AG04450 (cell line): ENCODE data around the gene ZBTB40. TPM values are rescaled to one million over a fixed set of nuclear protein-coding genes. Genes with fewer than 3 reads are reported as not detected.

Experiments
- CTCF ChIA-PET: fragments of 300-600, 350-600 bp; formaldehyde crosslinking; extraction: SDS; loops from one replicate; lab custom pipeline; 2022; ENCODE audit warnings: antibody characterized with exemption, inconsistent platforms; lab: Charles Lee
- POLR2A ChIA-PET: fragments of 350-600 bp; formaldehyde crosslinking; extraction: SDS; loops from one replicate; lab custom pipeline; 2021; ENCODE audit warnings: antibody characterized with exemption, inconsistent platforms; lab: Yijun Ruan, JAX
- DNase-seq: peaks from one replicate; pipeline ENCODE4 v3.0.0-alpha.2; 2011; ENCODE audit warnings: low read depth, low spot score
- H3K27ac ChIP-seq: one replicate; pipeline ENCODE4 v1.5.1; 2012; ENCODE audit warnings: low read depth, low read length, control low read depth
- H3K27me3 ChIP-seq: one replicate; pipeline ENCODE4 v1.6.0; 2012; ENCODE audit warnings: low read length; ENCODE audit not compliant: control insufficient read depth, insufficient read depth
- H3K4me3 ChIP-seq: 2 replicates; pipeline ENCODE4 v1.5.1; 2011; ENCODE audit warnings: mild to moderate bottlenecking, low read depth, low read length, control low read depth
- H3K9me3 ChIP-seq: 2 replicates; pipeline ENCODE4 v1.5.1; 2012; ENCODE audit warnings: low read length; ENCODE audit not compliant: control insufficient read depth, insufficient read depth
- CTCF ChIP-seq: IDR thresholded peaks from 2 replicates; pipeline ENCODE4 v1.5.1; 2011; ENCODE audit warnings: low read depth, low read length, control low read depth, inconsistent platforms
- polyA plus RNA-seq: library from polyadenylated mRNA; depleted of rRNA; stranded (reverse); fragments of >200 nt; gene quantifications from 2 replicates; pipeline ENCODE4 v1.2.3, GENCODE V29; 2011

The ZBTB40 gene
- polyA plus RNA-seq, 1 experiment, result 5.9 TPM

GRCh38 chr1:22408230-22408629, 43.4 kb upstream of the ZBTB40 start:
- TF ChIP-seq CTCF, result no peak
- no peak overlapping the region for H3K27ac ChIP-seq
- DNase-seq, result no peak
- H3K27me3 ChIP-seq, result peaks cover 28% of the 10 kb centered on the region
- ChIA-PET CTCF (interaction anchor here (2.2 kb wide), 1 partner anchor 8 kb away, joined by 8 read pairs; no protein-coding TSS in a partner anchor), POLR2A (interaction anchor here (0.7 kb wide), 1 partner anchor 19 kb away, joined by 3 read pairs; no protein-coding TSS in a partner anchor)
- 0 out of 2 replicates have a peak, but pooled peaks cover 4% of the 10 kb centered on the region for H3K9me3 ChIP-seq
- H3K4me3 ChIP-seq, result no peak overlapping the region

- no peak for TF ChIP-seq CTCF
- peaks cover 28% of the 10 kb centered on the region for H3K27me3 ChIP-seq
- no peak overlapping the region for H3K27ac ChIP-seq
- ChIA-PET CTCF (interaction anchor here (1.8 kb wide), 1 partner anchor 278 kb away, joined by 4 read pairs; no protein-coding TSS in a partner anchor), POLR2A (no interaction called here)
- 0 out of 2 replicates have a peak, but pooled peaks cover 4% of the 10 kb centered on the region for H3K9me3 ChIP-seq
- DNase-seq, result no peak
- H3K4me3 ChIP-seq, result no peak overlapping the region
Observed at GRCh38 chr1:22410401-22410800, 41.2 kb upstream of the ZBTB40 start.

- H3K9me3 ChIP-seq, result 0 out of 2 replicates have a peak, but pooled peaks cover 4% of the 10 kb centered on the region
- ChIA-PET CTCF (interaction anchor here (1.8 kb wide), 1 partner anchor 279 kb away, joined by 4 read pairs; no protein-coding TSS in a partner anchor), POLR2A (no interaction called here)
- no peak for TF ChIP-seq CTCF
- peaks cover 29% of the 10 kb centered on the region for H3K27me3 ChIP-seq
- no peak for DNase-seq
- H3K27ac ChIP-seq, result no peak overlapping the region
- no peak overlapping the region for H3K4me3 ChIP-seq
Observed at GRCh38 chr1:22410928-22411495, 40.6 kb upstream of the ZBTB40 start.

- Histone ChIP-seq H3K4me3 (no peak overlapping the region), H3K27me3 (peaks cover 29% of the 10 kb centered on the region), H3K9me3 (0 out of 2 replicates have a peak, but pooled peaks cover 4% of the 10 kb centered on the region), H3K27ac (no peak overlapping the region)
- no peak for TF ChIP-seq CTCF
- POLR2A ChIA-PET, result no interaction called here
- CTCF ChIA-PET, result interaction anchor here (1.8 kb wide), 1 partner anchor 279 kb away, joined by 4 read pairs; no protein-coding TSS in a partner anchor
- DNase-seq, result no peak
Observed at GRCh38 chr1:22411589-22411988, 40.1 kb upstream of the ZBTB40 start.
